Liver (tissue), 3 donors: ENCODE measurements around the gene METTL13.

Source experiments
- ATF3 ChIP-seq: IDR thresholded peaks from 2 replicates; pipeline ENCODE4 v1.6.1; 2016; ENCODE audit warnings: antibody characterized with exemption
- CTCF ChIP-seq: fragments of 150-350 bp; IDR thresholded peaks from 2 replicates; pipeline ENCODE4 v1.5.1; 2017; ENCODE audit warnings: improper control_type of control experiment, low read depth, low read length; ENCODE audit not compliant: missing input control
- JUND ChIP-seq, 2 donors: IDR thresholded peaks; 2 replicates each; pipeline ENCODE4 v1.6.1; 2016; ENCODE audit warnings: antibody characterized with exemption in 2 of 2
- MAX ChIP-seq: IDR thresholded peaks from 2 replicates; pipeline ENCODE4 v1.6.1; 2016; ENCODE audit warnings: antibody characterized with exemption
- RAD21 ChIP-seq, 2 donors: IDR thresholded peaks; 2 replicates each; pipeline ENCODE4 v1.6.1; 2016; ENCODE audit warnings: antibody characterized with exemption in 2 of 2, mild to moderate bottlenecking in 2 of 2
- REST ChIP-seq: IDR thresholded peaks from 2 replicates; pipeline ENCODE4 v1.6.1; 2016; ENCODE audit warnings: antibody characterized with exemption, mild to moderate bottlenecking
- SP1 ChIP-seq: IDR thresholded peaks from 2 replicates; pipeline ENCODE4 v1.6.1; 2018; ENCODE audit warnings: antibody characterized with exemption, mild to moderate bottlenecking
- ZBTB33 ChIP-seq: IDR thresholded peaks from 2 replicates; pipeline ENCODE4 v1.6.1; 2016; ENCODE audit warnings: antibody characterized with exemption
- donor health status: healthy.
- donor health status: healthy.

- TF ChIP-seq ATF3 (no peak), CTCF (no peak), MAX (no peak), REST (no peak), RAD21 (IDR thresholded peaks at IDR 0.05) (no peak), SP1 (no peak), ZBTB33 (no peak), JUND (IDR thresholded peaks at IDR 0.05) (no peak)
Observed at GRCh38 chr1:171800342-171800741, 18.9 kb downstream of the METTL13 start.
